Upper lobe of left lung (tissue), 6 donors: ENCODE measurements around the gene TIMM44. TPM values are rescaled to one million over a fixed set of nuclear protein-coding genes. Genes with fewer than 3 reads are reported as not detected.

ENCODE experiments used
- ATAC-seq, 2 donors: fragments of 200-7000 bp; cut with Tn5 transposase; one replicate each; pipeline ENCODE4 v1.9.1; 2022; ENCODE audit warnings: mild to moderate bottlenecking in 2 of 2, moderate library complexity in 2 of 2; ENCODE audit not compliant: low FRiP score in 2 of 2
- DNase-seq, 2 donors: peaks; one replicate each; pipeline ENCODE4 v3.0.0-alpha.2; 2019 to 2020
- H3K27ac ChIP-seq, 4 donors: fragments of 200-600 bp; sonication (generic); one replicate each; pipeline ENCODE4 v1.5.1; 2016 to 2019
- H3K27me3 ChIP-seq, 4 donors: fragments of 200-600 bp; sonication (generic); one replicate each; pipeline ENCODE4 v1.5.1; 2017 to 2019
- H3K36me3 ChIP-seq, 4 donors: fragments of 200-600 bp; sonication (generic); one replicate each; pipeline ENCODE4 v1.5.1; 2016 to 2019
- H3K4me1 ChIP-seq, 4 donors: fragments of 200-600 bp; sonication (generic); one replicate each; pipeline ENCODE4 v1.5.1; 2018 to 2019
- H3K4me3 ChIP-seq, 4 donors: fragments of 200-600 bp; sonication (generic); one replicate each; pipeline ENCODE4 v1.5.1; 2017 to 2019; ENCODE audit warnings: mild to moderate bottlenecking in 2 of 4, moderate library complexity in 1 of 4
- H3K9me3 ChIP-seq, 4 donors: fragments of 200-600 bp; sonication (generic); one replicate each; pipeline ENCODE4 v1.5.1; 2018 to 2019
- CTCF ChIP-seq, 6 experiments: fragments of 450-650 bp in 4 of 6; fragments of 200-600 bp in 2 of 6; sonication (generic) in 2 of 6; IDR thresholded peaks; one replicate each; pipeline ENCODE4 v1.5.1; 2016 to 2019; ENCODE audit warnings: antibody characterized with exemption in 6 of 6
- EP300 ChIP-seq, 4 donors: sonication (generic); formaldehyde crosslinking; IDR thresholded peaks; one replicate each; pipeline ENCODE4 v1.5.1; 2017; ENCODE audit warnings: antibody characterized with exemption in 4 of 4, control low read depth in 2 of 4
- POLR2A ChIP-seq, 4 donors: fragments of 450-650 bp; IDR thresholded peaks; one replicate each; pipeline ENCODE4 v1.5.1; 2016 to 2017; ENCODE audit warnings: antibody characterized with exemption in 4 of 4, mild to moderate bottlenecking in 2 of 4
- POLR2AphosphoS5 ChIP-seq, 2 donors: sonication (generic); formaldehyde crosslinking; IDR thresholded peaks; one replicate each; pipeline ENCODE4 v1.5.1; 2017; ENCODE audit warnings: antibody characterized with exemption in 2 of 2
- WGBS, 2 donors: methylation state at CpG; one replicate each; pipeline ENCODE4 v1.1.5; 2017 to 2018; 5-methylcytosine and 5-hydroxymethylcytosine counted together
- total RNA-seq, 6 donors: library from RNA; depleted of rRNA in 4 of 6; stranded (reverse); fragments of >200 nt in 4 of 6; gene quantifications; one replicate each; pipeline versions ENCODE4 v1.1.0 to v1.2.1, GENCODE V29; 2016 to 2021
- donor health status: DM: no; HTN: no; CAD: no; lungs with moderate emphysema.
- donor health status: DM: no; HTN: yes; CAD: no; lungs with severe emphysema.

The TIMM44 gene
- total RNA-seq, 6 donors from 2014 or later: 39.8 to 83.2 (median 52.7) TPM

- no peak overlapping the region for H3K27ac ChIP-seq
- no peaks in the 10 kb centered on the region for H3K9me3 ChIP-seq
- H3K4me3 ChIP-seq: no peak overlapping the region
- H3K27me3 ChIP-seq: no peaks in the 10 kb centered on the region
- 91 to 95% methylated on average over 13 of the region's 15 CpGs for WGBS, 2 donors
- peaks cover 5 to 94% (median 71%) of the 10 kb centered on the region in 4 donors for H3K36me3 ChIP-seq
- TF ChIP-seq CTCF (IDR thresholded peaks at IDR 0.05) (no peak), POLR2A (IDR thresholded peaks at IDR 0.05) (no peak), EP300 (IDR thresholded peaks at IDR 0.05) (no peak), POLR2AphosphoS5 (IDR thresholded peaks at IDR 0.05) (no peak)
- ATAC-seq: no peak
- DNase-seq: no peak
- no peaks in the 10 kb centered on the region for H3K4me1 ChIP-seq
Measured at GRCh38 chr19:7968008-7968795, 24.7 kb upstream of the TIMM44 start.

GRCh38 chr19:7965921-7966665 lies 22.6 kb upstream of the TIMM44 start:
- peaks cover 5 to 94% (median 78%) of the 10 kb centered on the region in 4 donors for H3K36me3 ChIP-seq
- TF ChIP-seq CTCF (IDR thresholded peaks at IDR 0.05): no peak
- no peak for TF ChIP-seq POLR2AphosphoS5 (IDR thresholded peaks at IDR 0.05)
- TF ChIP-seq EP300 (IDR thresholded peaks at IDR 0.05): no peak
- TF ChIP-seq POLR2A (IDR thresholded peaks at IDR 0.05): no peak
- H3K27me3 ChIP-seq: no peaks in the 10 kb centered on the region
- H3K4me1 ChIP-seq: no peaks in the 10 kb centered on the region
- H3K4me3 ChIP-seq: no peak overlapping the region
- 83 to 90% methylated on average over 12 of the region's 12 CpGs for WGBS, 2 donors
- DNase-seq (no peak), ATAC-seq (no peak)
- no peaks in the 10 kb centered on the region for H3K9me3 ChIP-seq
- no peak overlapping the region for H3K27ac ChIP-seq

- 86 to 88% methylated on average over 12 of the region's 12 CpGs for WGBS, 2 donors
- Histone ChIP-seq H3K4me1 (no peaks in the 10 kb centered on the region), H3K4me3 (no peak overlapping the region), H3K36me3 (peaks cover 5 to 94% (median 82%) of the 10 kb centered on the region in 4 donors), H3K27ac (no peak overlapping the region), H3K27me3 (no peaks in the 10 kb centered on the region), H3K9me3 (no peaks in the 10 kb centered on the region)
- ATAC-seq: no peak
- DNase-seq: no peak
- TF ChIP-seq POLR2AphosphoS5 (IDR thresholded peaks at IDR 0.05): no peak
- TF ChIP-seq POLR2A (IDR thresholded peaks at IDR 0.05): no peak
- TF ChIP-seq CTCF (IDR thresholded peaks at IDR 0.05): no peak
- TF ChIP-seq EP300 (IDR thresholded peaks at IDR 0.05): no peak
Measured at GRCh38 chr19:7965259-7965841, 21.9 kb upstream of the TIMM44 start.

- Histone ChIP-seq H3K36me3 (peaks cover 5 to 86% (median 72%) of the 10 kb centered on the region in 4 donors), H3K9me3 (no peaks in the 10 kb centered on the region), H3K27ac (no peak overlapping the region), H3K4me3 (no peak overlapping the region), H3K4me1 (no peaks in the 10 kb centered on the region), H3K27me3 (no peaks in the 10 kb centered on the region)
- 95 to 96% methylated on average over 20 to 25 of the region's 25 CpGs for WGBS, 2 donors
- no peak for TF ChIP-seq EP300 (IDR thresholded peaks at IDR 0.05)
- no peak for TF ChIP-seq POLR2A (IDR thresholded peaks at IDR 0.05)
- TF ChIP-seq POLR2AphosphoS5 (IDR thresholded peaks at IDR 0.05): no peak
- TF ChIP-seq CTCF (IDR thresholded peaks at IDR 0.05): no peak
- DNase-seq (no peak), ATAC-seq (peak in 1 of 2 donors; percentile 13)
Measured at GRCh38 chr19:7963566-7963965, 20.1 kb upstream of the TIMM44 start.
